K562 (cell line): ENCODE results near the gene GCNT4. TPM values are rescaled to one million over a fixed set of nuclear protein-coding genes. Genes with fewer than 3 reads are reported as not detected.
A peak's percentile ranks its signal among the peaks of the same experiment; 100 is the strongest.

Source experiments
- ATAC-seq: fragments of 200-7000 bp; cut with Tn5 transposase; 3 replicates; pipeline ENCODE4 v1.9.1; 2020; ENCODE audit warnings: moderate library complexity
- BruUV-seq: library from RNA; stranded (reverse); fragments of 400-500 nt; replicated peaks from 2 replicates; lab custom pipeline; 2021; lab: Mats Ljungman, UMichigan
- CTCF ChIA-PET: fragments of 300-600 bp; formaldehyde crosslinking; extraction: SDS; loops from one replicate; lab custom pipeline; 2021; ENCODE audit warnings: low intra/inter-chr PET ratio; lab: Yijun Ruan, JAX
- POLR2A ChIA-PET: fragments of 300-600, 350-650 bp; sonication (Branson Sonifier 250); formaldehyde crosslinking; extraction: SDS; loops from one replicate; lab custom pipeline; 2021; ENCODE audit warnings: antibody characterized with exemption, inconsistent platforms; lab: Yijun Ruan, JAX
- DNase-seq, 4 experiments: peaks; one replicate each; pipeline versions ENCODE4 v3.0.0 to v3.0.0-alpha.2; 2011 to 2018; ENCODE audit warnings: low spot score in 3 of 4, mixed read lengths in 3 of 4; ENCODE audit errors: extremely low read depth in 1 of 4
- FAIRE-seq: peaks from 2 replicates; lab custom pipeline; 2011; peaks lifted over from hg19 to GRCh38; lab: Jason Lieb, UNC
- H2AFZ ChIP-seq: 2 replicates; pipeline ENCODE4 v1.6.0; 2011; ENCODE audit warnings: low read depth, low read length, control low read depth, inconsistent platforms
- H3K27ac ChIP-seq: fragments of 200-600 bp; 3 replicates; pipeline ENCODE4 v1.8.0; 2011; ENCODE audit warnings: low read depth, mild to moderate bottlenecking, control low read depth, inconsistent platforms, low read length, moderate library complexity, mixed read lengths; ENCODE audit errors: extremely low read depth
- H3K27me3 ChIP-seq, 2 experiments: fragments of 300-600 bp in 1 of 2; 2 replicates in 1 of 2; 3 replicates in 1 of 2; pipeline versions ENCODE4 v1.6.0 to v1.8.0; 2011; ENCODE audit warnings: inconsistent platforms in 2 of 2, low read length in 2 of 2, mild to moderate bottlenecking in 1 of 2, mixed read lengths in 1 of 2, moderate library complexity in 1 of 2; ENCODE audit not compliant: control insufficient read depth in 2 of 2, insufficient read depth in 2 of 2
- H3K36me3 ChIP-seq: fragments of 300-600 bp; 3 replicates; pipeline ENCODE4 v1.8.0; 2011; ENCODE audit warnings: mild to moderate bottlenecking, low read length, inconsistent platforms; ENCODE audit not compliant: control insufficient read depth, insufficient read depth
- H3K4me1 ChIP-seq, 2 experiments: fragments of 200-600 bp in 1 of 2; replicated peaks in 1 of 2; 2 replicates in 1 of 2; 3 replicates in 1 of 2; pipeline versions ENCODE4 v1.5.1 to v1.8.0; 2011; ENCODE audit warnings: inconsistent platforms in 2 of 2, low read length in 2 of 2, mild to moderate bottlenecking in 1 of 2, mixed read lengths in 1 of 2, moderate library complexity in 1 of 2; ENCODE audit not compliant: control insufficient read depth in 2 of 2, insufficient read depth in 2 of 2
- H3K4me2 ChIP-seq: 2 replicates; pipeline ENCODE4 v1.6.1; 2011; ENCODE audit warnings: low read length, control low read depth, inconsistent platforms, mixed read lengths; ENCODE audit not compliant: insufficient read depth
- H3K4me3 ChIP-seq: fragments of 200-600 bp; sonication (generic), shearing (Covaris generic); 2 replicates; pipeline ENCODE4 v1.5.1; 2016; ENCODE audit warnings: control low read depth, inconsistent platforms
- H3K79me2 ChIP-seq: fragments of 200-600 bp; 3 replicates; pipeline ENCODE4 v1.8.0; 2011; ENCODE audit warnings: low read length, inconsistent platforms; ENCODE audit not compliant: control insufficient read depth, insufficient read depth
- H3K9ac ChIP-seq, 2 experiments: 2 replicates each; pipeline versions ENCODE4 v1.6.0 to v1.6.1; 2011; ENCODE audit warnings: low read depth in 2 of 2, low read length in 2 of 2, control low read depth in 1 of 2, inconsistent platforms in 1 of 2, mild to moderate bottlenecking in 1 of 2, mixed read lengths in 1 of 2; ENCODE audit not compliant: insufficient read depth in 1 of 2
- H3K9me1 ChIP-seq: one replicate; pipeline ENCODE4 v1.6.0; 2011; ENCODE audit warnings: inconsistent platforms, mild to moderate bottlenecking, low read length, moderate library complexity; ENCODE audit not compliant: control insufficient read depth, insufficient read depth
- H3K9me3 ChIP-seq: replicated peaks from 2 replicates; pipeline ENCODE4 v1.5.1; 2011; ENCODE audit warnings: low read depth, low read length, inconsistent platforms; ENCODE audit not compliant: control insufficient read depth, insufficient read depth
- H4K20me1 ChIP-seq: replicated peaks from 2 replicates; pipeline ENCODE4 v1.6.1; 2011; ENCODE audit warnings: low read length, inconsistent platforms, mixed read lengths; ENCODE audit not compliant: control insufficient read depth, insufficient read depth
- CREM ChIP-seq: IDR thresholded peaks from 2 replicates; pipeline ENCODE4 v1.6.1; 2014; ENCODE audit warnings: antibody characterized with exemption, low read depth
- ETV6 ChIP-seq, 3 experiments: fragments of 150-350 bp in 1 of 3; sonication (generic) in 1 of 3; formaldehyde crosslinking in 1 of 3; IDR thresholded peaks; 2 replicates each; pipeline versions ENCODE4 v1.6.1 to v1.8.0; 2014 to 2022; ENCODE audit warnings: borderline replicate concordance in 2 of 3, low read depth in 2 of 3, antibody characterized with exemption in 1 of 3, low read length in 1 of 3, mild to moderate bottlenecking in 1 of 3, missing genetic modification reagents in 1 of 3
- GTF2E2 ChIP-seq: fragments of 200-800 bp; sonication (Bioruptor generic); IDR thresholded peaks from 2 replicates; pipeline ENCODE4 v1.6.1; 2016; ENCODE audit warnings: missing genetic modification characterization, missing compliant biosample characterization
- IFI16 ChIP-seq: fragments of 250-450 bp; sonication (Bioruptor Pico); IDR thresholded peaks from 2 replicates; pipeline ENCODE4 v2.1.2; 2022; ENCODE audit warnings: mild to moderate bottlenecking, inconsistent platforms
- KAT8 ChIP-seq: fragments of 450-650 bp; IDR thresholded peaks from 2 replicates; pipeline ENCODE4 v1.6.1; 2016; ENCODE audit warnings: low read depth, mild to moderate bottlenecking
- RAD21 ChIP-seq, 2 experiments: fragments of 250-450 bp in 1 of 2; fragments of 450-650 bp in 1 of 2; sonication (Bioruptor Pico) in 1 of 2; formaldehyde crosslinking in 1 of 2; IDR thresholded peaks in 1 of 2; conservative IDR thresholded peaks in 1 of 2; 2 replicates each; pipeline versions ENCODE4 v1.4.0 to v1.8.0; 2020 to 2022; ENCODE audit warnings: mild to moderate bottlenecking in 2 of 2, moderate library complexity in 1 of 2
- ZBTB33 ChIP-seq: sonication (generic); formaldehyde crosslinking; IDR thresholded peaks from 2 replicates; pipeline ENCODE4 v1.8.1; 2023; ENCODE audit warnings: mild to moderate bottlenecking, missing genetic modification reagents
- WGBS: fragments of 100-300 bp; shearing (Covaris generic); methylation state at CpG from one replicate; pipeline ENCODE4 v1.1.6; 2016; ENCODE audit warnings: low coverage, mixed read lengths; ENCODE audit not compliant: insufficient coverage; ENCODE audit errors: missing lambda C conversion rate; 5-methylcytosine and 5-hydroxymethylcytosine counted together
- in situ Hi-C: fragments of 300-500 bp; cut with MboI; formaldehyde crosslinking; loops from 4 replicates; pipeline ENCODE4 v1.15.0; 2018; ENCODE audit warnings: inconsistent platforms, mixed read lengths
- intact Hi-C: fragments of 100-400 bp; cut with micrococcal nuclease; formaldehyde crosslinking; loops from 2 replicates; pipeline ENCODE4 v1.14.2; 2022
- polyA plus RNA-seq, 8 experiments: library from polyadenylated mRNA; depleted of rRNA in 4 of 8; stranded (reverse) in 5 of 8; unstranded in 3 of 8; fragments of >200 nt; fragmentation: Nextera tagmentation in 2 of 8; fragmentation: Illumina TruSeq in 1 of 8; extraction: Ambion mirVana in 2 of 8; extraction: Trizol in 1 of 8; gene quantifications; 2 replicates each; pipeline versions ENCODE4 v1.2.1 to v1.2.3, GENCODE V29; 2011 to 2014; ENCODE audit warnings: inconsistent platforms in 1 of 8, missing spikeins in 1 of 8
- total RNA-seq, 7 experiments: library from RNA; depleted of rRNA in 6 of 7; stranded (reverse); fragments of >200 nt in 6 of 7; fragmentation: Illumina TruSeq in 2 of 7; extraction: Trizol in 2 of 7; gene quantifications; 2 replicates each; pipeline versions ENCODE4 v1.2.1 to v1.2.3, GENCODE V29; 2011 to 2021; ENCODE audit warnings: low replicate concordance in 1 of 7
- TF ChIP-seq, protein P1 (sequence below), 3 experiments: IDR thresholded peaks in 2 of 3; conservative IDR thresholded peaks in 1 of 3; 2 replicates each; pipeline ENCODE4 v1.5.1; 2011 to 2012; ENCODE audit warnings: low read length in 3 of 3, mild to moderate bottlenecking in 3 of 3, control low read depth in 2 of 3, improper control_type of control experiment in 1 of 3, inconsistent platforms in 1 of 3, low read depth in 1 of 3, mixed read lengths in 1 of 3, moderate library complexity in 1 of 3; ENCODE audit not compliant: insufficient read depth in 2 of 3
- TF ChIP-seq, protein P2 (sequence below): fragments of 450-650 bp; IDR thresholded peaks from 2 replicates; pipeline ENCODE4 v1.6.1; 2018; ENCODE audit warnings: mild to moderate bottlenecking, low read depth; ENCODE audit not compliant: partially characterized antibody
- TF ChIP-seq, protein P3 (sequence below): fragments of 450-650 bp; formaldehyde crosslinking; IDR thresholded peaks from 2 replicates; pipeline ENCODE4 v1.4.0; 2020; ENCODE audit warnings: mild to moderate bottlenecking, moderate library complexity
- TF ChIP-seq, protein P4 (sequence below): sonication (generic); formaldehyde crosslinking; IDR thresholded peaks from 2 replicates; pipeline ENCODE4 v1.8.0; 2022; ENCODE audit warnings: mild to moderate bottlenecking, missing genetic modification reagents

The GCNT4 gene
- total and polyA plus RNA-seq, 9 of the 15 experiments (the other 6 are each of a cell fraction or from before 2014, with no cell fraction given) = 0.01 TPM; not detected in 8

DNA sequence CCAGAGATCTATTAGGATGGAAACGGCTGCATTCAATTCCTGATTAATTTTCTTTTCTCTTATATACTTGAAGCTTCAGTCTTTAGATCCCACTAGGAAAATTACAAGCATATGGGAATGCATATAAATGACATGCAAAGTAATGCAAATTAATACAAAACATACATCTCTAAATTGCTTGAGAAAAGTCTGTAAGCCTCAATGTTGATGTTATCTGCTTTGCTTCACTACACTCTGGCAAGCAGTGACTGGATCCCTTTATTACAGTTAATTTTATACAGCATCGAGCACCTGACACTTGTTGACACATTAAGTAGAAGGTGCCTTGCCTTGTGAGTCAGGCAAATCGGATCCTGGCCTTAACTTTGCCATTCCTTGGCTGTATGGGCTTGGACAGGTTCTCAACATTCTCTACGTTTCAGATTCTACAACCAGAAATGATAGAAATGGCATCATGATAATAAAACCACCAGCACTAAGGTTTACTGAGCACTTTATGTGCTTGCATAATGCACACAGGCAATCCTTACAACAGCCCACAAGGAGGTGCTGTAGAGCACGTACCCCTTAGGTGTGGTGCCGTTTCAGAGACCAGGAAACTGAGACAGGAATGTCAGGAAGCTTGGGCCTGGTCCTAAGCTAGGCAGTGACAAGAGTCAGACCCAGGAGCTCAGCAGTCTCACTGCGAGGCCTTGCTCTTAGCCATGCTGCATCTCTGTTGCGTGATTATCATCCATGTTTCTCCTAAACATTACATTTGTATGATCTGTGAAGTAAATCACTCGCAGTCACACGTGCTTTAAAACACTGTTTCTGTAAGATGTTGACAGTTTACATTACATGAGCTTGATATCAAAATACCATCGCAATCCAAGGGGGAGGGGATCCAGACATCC, 2.7 kb downstream of the GCNT4 start:
- DNase-seq = peak; percentile 66 to 74 (median 68)
- peak; percentile 98 for FAIRE-seq
- 17% methylated on average over 10 of the region's 11 CpGs for WGBS
- H3K36me3 ChIP-seq = no peaks in the 10 kb centered on the region
- no peaks in the 10 kb centered on the region for H3K9me1 ChIP-seq
- H3K9me3 ChIP-seq = no peaks in the 10 kb centered on the region
- peak overlapping the region; percentile 48 for H3K4me2 ChIP-seq
- no peak overlapping the region for H3K9ac ChIP-seq
- peak overlapping the region; percentile 43 for H2AFZ ChIP-seq
- ATAC-seq = peak; percentile 91
- in situ Hi-C loops = no loop called here
- peaks cover 0 to 16% of the 10 kb centered on the region in 2 experiments; a peak in 3 of 5 replicates for H3K4me1 ChIP-seq
- intact Hi-C loops = loop anchor here (5.0 kb wide), 1 partner anchor 218 kb away; no protein-coding TSS in a partner anchor
- ChIA-PET POLR2A (no interaction called here), CTCF (interaction anchor here (0.7 kb wide), 1 partner anchor 216 kb away, joined by 5 read pairs; no protein-coding TSS in a partner anchor)
- no peaks in the 10 kb centered on the region for H4K20me1 ChIP-seq
- BruUV-seq = no TSS peak
- H3K79me2 ChIP-seq = no peaks in the 10 kb centered on the region
- no peak overlapping the region for H3K4me3 ChIP-seq
- no peak overlapping the region for H3K27ac ChIP-seq
- H3K27me3 ChIP-seq = peaks cover 16 to 29% of the 10 kb centered on the region in 2 experiments
- no peak for TF ChIP-seq CREM
- TF ChIP-seq, protein P1, sequence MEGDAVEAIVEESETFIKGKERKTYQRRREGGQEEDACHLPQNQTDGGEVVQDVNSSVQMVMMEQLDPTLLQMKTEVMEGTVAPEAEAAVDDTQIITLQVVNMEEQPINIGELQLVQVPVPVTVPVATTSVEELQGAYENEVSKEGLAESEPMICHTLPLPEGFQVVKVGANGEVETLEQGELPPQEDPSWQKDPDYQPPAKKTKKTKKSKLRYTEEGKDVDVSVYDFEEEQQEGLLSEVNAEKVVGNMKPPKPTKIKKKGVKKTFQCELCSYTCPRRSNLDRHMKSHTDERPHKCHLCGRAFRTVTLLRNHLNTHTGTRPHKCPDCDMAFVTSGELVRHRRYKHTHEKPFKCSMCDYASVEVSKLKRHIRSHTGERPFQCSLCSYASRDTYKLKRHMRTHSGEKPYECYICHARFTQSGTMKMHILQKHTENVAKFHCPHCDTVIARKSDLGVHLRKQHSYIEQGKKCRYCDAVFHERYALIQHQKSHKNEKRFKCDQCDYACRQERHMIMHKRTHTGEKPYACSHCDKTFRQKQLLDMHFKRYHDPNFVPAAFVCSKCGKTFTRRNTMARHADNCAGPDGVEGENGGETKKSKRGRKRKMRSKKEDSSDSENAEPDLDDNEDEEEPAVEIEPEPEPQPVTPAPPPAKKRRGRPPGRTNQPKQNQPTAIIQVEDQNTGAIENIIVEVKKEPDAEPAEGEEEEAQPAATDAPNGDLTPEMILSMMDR (IDR thresholded peaks at IDR 0.05 in 2 of 3, conservative IDR thresholded peaks at IDR 0.05 in 1 of 3; ENCODE audit: insufficient read depth in 2 of 3, low read depth in 1 of 3, low read length in 3 of 3) = peak; percentile 72 to 85 (median 82)
- TF ChIP-seq, protein P2, sequence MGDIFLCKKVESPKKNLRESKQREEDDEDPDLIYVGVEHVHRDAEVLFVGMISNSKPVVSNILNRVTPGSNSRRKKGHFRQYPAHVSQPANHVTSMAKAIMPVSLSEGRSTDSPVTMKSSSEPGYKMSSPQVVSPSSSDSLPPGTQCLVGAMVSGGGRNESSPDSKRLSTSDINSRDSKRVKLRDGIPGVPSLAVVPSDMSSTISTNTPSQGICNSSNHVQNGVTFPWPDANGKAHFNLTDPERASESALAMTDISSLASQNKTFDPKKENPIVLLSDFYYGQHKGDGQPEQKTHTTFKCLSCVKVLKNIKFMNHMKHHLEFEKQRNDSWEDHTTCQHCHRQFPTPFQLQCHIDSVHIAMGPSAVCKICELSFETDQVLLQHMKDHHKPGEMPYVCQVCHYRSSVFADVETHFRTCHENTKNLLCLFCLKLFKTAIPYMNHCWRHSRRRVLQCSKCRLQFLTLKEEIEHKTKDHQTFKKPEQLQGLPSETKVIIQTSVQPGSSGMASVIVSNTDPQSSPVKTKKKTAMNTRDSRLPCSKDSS = no peak
- no peak for TF ChIP-seq ZBTB33
- TF ChIP-seq, protein P3, sequence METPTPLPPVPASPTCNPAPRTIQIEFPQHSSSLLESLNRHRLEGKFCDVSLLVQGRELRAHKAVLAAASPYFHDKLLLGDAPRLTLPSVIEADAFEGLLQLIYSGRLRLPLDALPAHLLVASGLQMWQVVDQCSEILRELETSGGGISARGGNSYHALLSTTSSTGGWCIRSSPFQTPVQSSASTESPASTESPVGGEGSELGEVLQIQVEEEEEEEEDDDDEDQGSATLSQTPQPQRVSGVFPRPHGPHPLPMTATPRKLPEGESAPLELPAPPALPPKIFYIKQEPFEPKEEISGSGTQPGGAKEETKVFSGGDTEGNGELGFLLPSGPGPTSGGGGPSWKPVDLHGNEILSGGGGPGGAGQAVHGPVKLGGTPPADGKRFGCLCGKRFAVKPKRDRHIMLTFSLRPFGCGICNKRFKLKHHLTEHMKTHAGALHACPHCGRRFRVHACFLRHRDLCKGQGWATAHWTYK (CRISPR knock-in tag) = no peak
- peak; percentile 48 to 75 for TF ChIP-seq RAD21 (CRISPR knock-in tag; conservative IDR thresholded peaks at IDR 0.05 in 1 of 2, IDR thresholded peaks at IDR 0.05 in 1 of 2)
- TF ChIP-seq ETV6 (IDR thresholded peaks at IDR 0.05; ENCODE audit: borderline replicate concordance in 1 of 2, low read depth in 2 of 2, low read length in 1 of 2) = no peak
- TF ChIP-seq ETV6 (CRISPR knock-in tag; IDR thresholded peaks at IDR 0.05; ENCODE audit: borderline replicate concordance) = no peak
- TF ChIP-seq, protein P4, sequence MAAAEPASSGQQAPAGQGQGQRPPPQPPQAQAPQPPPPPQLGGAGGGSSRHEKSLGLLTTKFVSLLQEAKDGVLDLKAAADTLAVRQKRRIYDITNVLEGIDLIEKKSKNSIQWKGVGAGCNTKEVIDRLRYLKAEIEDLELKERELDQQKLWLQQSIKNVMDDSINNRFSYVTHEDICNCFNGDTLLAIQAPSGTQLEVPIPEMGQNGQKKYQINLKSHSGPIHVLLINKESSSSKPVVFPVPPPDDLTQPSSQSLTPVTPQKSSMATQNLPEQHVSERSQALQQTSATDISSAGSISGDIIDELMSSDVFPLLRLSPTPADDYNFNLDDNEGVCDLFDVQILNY (CRISPR knock-in tag) = no peak
- no peak for TF ChIP-seq IFI16 (CRISPR knock-in tag)
- no peak for TF ChIP-seq KAT8
- no peak for TF ChIP-seq GTF2E2 (tag)
